ENCODE data around the gene XPO4. TPM values are rescaled to one million over a fixed set of nuclear protein-coding genes. Genes with fewer than 3 reads are reported as not detected.
A peak's percentile ranks its signal among the peaks of the same experiment; 100 is the strongest.
"Not testable (repeated sequence)": the region's sequence is repeated elsewhere in the genome, so short reads cannot be mapped to it uniquely, and the experiment has no call there.

The XPO4 gene
- polyA plus RNA-seq (2013, experiment 1 of 2), result 6.0 TPM
- 6.0 TPM for polyA plus RNA-seq (2013, experiment 2 of 2)

- Histone ChIP-seq H3K9ac (ENCODE audit: low read length) (peak within 1 kb of the TSS; percentile 90), H3K4me2 (ENCODE audit: low read length, poor library complexity, severe bottlenecking) (peak within 1 kb of the TSS; percentile 98), H4K8ac (ENCODE audit: low read length) (peak within 1 kb of the TSS; percentile 100), H3K79me1 (replicated peaks; ENCODE audit: low read length, poor library complexity, severe bottlenecking) (peaks cover 3% of the 10 kb centered on the region), H3K4ac (ENCODE audit: low read depth in 1 of 2, low read length in 2 of 2) (peak within 1 kb of the TSS; percentile 87 to 96), H2AFZ (ENCODE audit: low read depth, low read length) (peak within 1 kb of the TSS; percentile 100), H2BK15ac (ENCODE audit: low read depth, poor library complexity, severe bottlenecking) (peak within 1 kb of the TSS; percentile 89), H3K18ac (ENCODE audit: low read depth in 1 of 2, low read length in 2 of 2) (peak within 1 kb of the TSS; percentile 88 to 99), H3K14ac (ENCODE audit: low read length in 2 of 2) (peak within 1 kb of the TSS in 1 of 2 experiments; percentile 82), H2BK120ac (ENCODE audit: low read depth, low read length) (peak within 1 kb of the TSS; percentile 89), H4K91ac (ENCODE audit: low read length) (peak within 1 kb of the TSS; percentile 99), H3K27ac (ENCODE audit: low read length, poor library complexity, severe bottlenecking) (peak within 1 kb of the TSS; percentile 63), H3K9me3 (ENCODE audit: control insufficient read depth, low read length) (no peaks in the 10 kb centered on the region), H2BK5ac (ENCODE audit: low read depth, low read length, poor library complexity, severe bottlenecking) (peak within 1 kb of the TSS; percentile 92), H3K27me3 (ENCODE audit: control insufficient read depth in 1 of 2, insufficient read depth in 1 of 2, low read length in 2 of 2) (no peaks in the 10 kb centered on the region), H3K4me1 (ENCODE audit: control insufficient read depth, insufficient read depth, low read depth, low read length) (no peaks in the 10 kb centered on the region), H2AK5ac (ENCODE audit: low read length, severe bottlenecking) (peak within 1 kb of the TSS; percentile 38), H3K23ac (ENCODE audit: low read length in 2 of 2) (peak within 1 kb of the TSS; percentile 23 to 90), H3K36me3 (ENCODE audit: control insufficient read depth in 1 of 2, insufficient read depth in 2 of 2, low read depth in 1 of 2, low read length in 2 of 2) (peaks cover 3 to 12% of the 10 kb centered on the region in 2 experiments), H3K4me3 (ENCODE audit: insufficient read depth in 1 of 2, low read depth in 1 of 2, low read length in 2 of 2) (peak within 1 kb of the TSS; percentile 80 to 82), H2BK12ac (ENCODE audit: low read length in 2 of 2) (peak within 1 kb of the TSS in 1 of 2 experiments; percentile 10)
- WGBS, result 1% methylated on average over 63 of the region's 81 CpGs
- peak; percentile 86 for DNase-seq
Observed at GRCh38 chr13:20902438-20903163, at the start of gene XPO4. TSS of gene XPO4 (minus strand) at chr13:20902746. CDS start at chr13:20902738, 8 bp downstream.

- H3K79me1 ChIP-seq (replicated peaks; ENCODE audit: low read length, poor library complexity, severe bottlenecking); H2BK120ac ChIP-seq (ENCODE audit: low read depth, low read length); H3K4me2 ChIP-seq (ENCODE audit: low read length, poor library complexity, severe bottlenecking); H3K14ac ChIP-seq (ENCODE audit: low read length in 2 of 2); DNase-seq; H4K91ac ChIP-seq (ENCODE audit: low read length); H3K9me3 ChIP-seq (ENCODE audit: control insufficient read depth, low read length); H3K36me3 ChIP-seq (ENCODE audit: control insufficient read depth in 1 of 2, insufficient read depth in 2 of 2, low read depth in 1 of 2, low read length in 2 of 2); H3K9ac ChIP-seq (ENCODE audit: low read length); H3K4me3 ChIP-seq (ENCODE audit: insufficient read depth in 1 of 2, low read depth in 1 of 2, low read length in 2 of 2); H3K4ac ChIP-seq (ENCODE audit: low read depth in 1 of 2, low read length in 2 of 2); H2BK15ac ChIP-seq (ENCODE audit: low read depth, poor library complexity, severe bottlenecking); H2AFZ ChIP-seq (ENCODE audit: low read depth, low read length); H2BK5ac ChIP-seq (ENCODE audit: low read depth, low read length, poor library complexity, severe bottlenecking); H3K23ac ChIP-seq (ENCODE audit: low read length in 2 of 2); H4K8ac ChIP-seq (ENCODE audit: low read length); H2BK12ac ChIP-seq (ENCODE audit: low read length in 2 of 2); H3K27ac ChIP-seq (ENCODE audit: low read length, poor library complexity, severe bottlenecking); H3K18ac ChIP-seq (ENCODE audit: low read depth in 1 of 2, low read length in 2 of 2); H2AK5ac ChIP-seq (ENCODE audit: low read length, severe bottlenecking): not testable (repeated sequence)
- H3K27me3 ChIP-seq (ENCODE audit: control insufficient read depth in 1 of 2, insufficient read depth in 1 of 2, low read length in 2 of 2), result peaks cover 0 to 16% of the 10 kb centered on the region in 2 experiments
- H3K4me1 ChIP-seq (ENCODE audit: control insufficient read depth, insufficient read depth, low read depth, low read length), result peaks cover 10% of the 10 kb centered on the region
- 95% methylated on average over 3 of the region's 3 CpGs for WGBS
Observed at GRCh38 chr13:20948001-20948400, 45.5 kb upstream of the XPO4 start.

GRCh38 chr13:20945952-20946383 is 43.4 kb upstream of the XPO4 start:
- Histone ChIP-seq H3K4me1 (ENCODE audit: control insufficient read depth, insufficient read depth, low read depth, low read length) (peaks cover 11% of the 10 kb centered on the region), H2BK12ac (ENCODE audit: low read length in 2 of 2) (peak overlapping the region in 1 of 2 experiments; percentile 37), H2BK120ac (ENCODE audit: low read depth, low read length) (no peak overlapping the region), H3K4ac (ENCODE audit: low read depth in 1 of 2, low read length in 2 of 2) (no peak overlapping the region), H3K79me1 (replicated peaks; ENCODE audit: low read length, poor library complexity, severe bottlenecking) (no peaks in the 10 kb centered on the region), H2AK5ac (ENCODE audit: low read length, severe bottlenecking) (no peak overlapping the region), H3K27me3 (ENCODE audit: control insufficient read depth in 1 of 2, insufficient read depth in 1 of 2, low read length in 2 of 2) (peaks cover 0 to 9% of the 10 kb centered on the region in 2 experiments), H3K23ac (ENCODE audit: low read length in 2 of 2) (no peak overlapping the region), H3K27ac (ENCODE audit: low read length, poor library complexity, severe bottlenecking) (no peak overlapping the region), H2BK15ac (ENCODE audit: low read depth, poor library complexity, severe bottlenecking) (no peak overlapping the region), H3K9ac (ENCODE audit: low read length) (peak overlapping the region; percentile 69), H2BK5ac (ENCODE audit: low read depth, low read length, poor library complexity, severe bottlenecking) (no peak overlapping the region), H2AFZ (ENCODE audit: low read depth, low read length) (peak overlapping the region; percentile 58), H4K8ac (ENCODE audit: low read length) (peak overlapping the region; percentile 45), H3K18ac (ENCODE audit: low read depth in 1 of 2, low read length in 2 of 2) (no peak overlapping the region), H3K9me3 (ENCODE audit: control insufficient read depth, low read length) (no peaks in the 10 kb centered on the region), H3K14ac (ENCODE audit: low read length in 2 of 2) (no peak overlapping the region), H3K36me3 (ENCODE audit: control insufficient read depth in 1 of 2, insufficient read depth in 2 of 2, low read depth in 1 of 2, low read length in 2 of 2) (no peaks in the 10 kb centered on the region), H4K91ac (ENCODE audit: low read length) (no peak overlapping the region), H3K4me3 (ENCODE audit: insufficient read depth in 1 of 2, low read depth in 1 of 2, low read length in 2 of 2) (peak overlapping the region in 1 of 2 experiments; percentile 64), H3K4me2 (ENCODE audit: low read length, poor library complexity, severe bottlenecking) (peak overlapping the region; percentile 77)
- 37% methylated on average over 28 of the region's 29 CpGs for WGBS
- peak; percentile 12 for DNase-seq

GRCh38 chr13:20942938-20943559 is 40.5 kb upstream of the XPO4 start:
- Histone ChIP-seq H3K9me3 (ENCODE audit: control insufficient read depth, low read length) (no peaks in the 10 kb centered on the region), H3K27me3 (ENCODE audit: control insufficient read depth in 1 of 2, insufficient read depth in 1 of 2, low read length in 2 of 2) (peaks cover 0 to 9% of the 10 kb centered on the region in 2 experiments), H2BK15ac (ENCODE audit: low read depth, poor library complexity, severe bottlenecking) (no peak overlapping the region), H3K14ac (ENCODE audit: low read length in 2 of 2) (peak overlapping the region in 1 of 2 experiments; percentile 26), H2AK5ac (ENCODE audit: low read length, severe bottlenecking) (no peak overlapping the region), H4K8ac (ENCODE audit: low read length) (no peak overlapping the region), H4K91ac (ENCODE audit: low read length) (no peak overlapping the region), H3K4me1 (ENCODE audit: control insufficient read depth, insufficient read depth, low read depth, low read length) (peaks cover 11% of the 10 kb centered on the region), H3K4me3 (ENCODE audit: insufficient read depth in 1 of 2, low read depth in 1 of 2, low read length in 2 of 2) (peak overlapping the region in 1 of 2 experiments; percentile 62), H2BK120ac (ENCODE audit: low read depth, low read length) (no peak overlapping the region), H3K23ac (ENCODE audit: low read length in 2 of 2) (no peak overlapping the region), H3K4ac (ENCODE audit: low read depth in 1 of 2, low read length in 2 of 2) (no peak overlapping the region), H3K36me3 (ENCODE audit: control insufficient read depth in 1 of 2, insufficient read depth in 2 of 2, low read depth in 1 of 2, low read length in 2 of 2) (no peaks in the 10 kb centered on the region), H2AFZ (ENCODE audit: low read depth, low read length) (no peak overlapping the region), H2BK12ac (ENCODE audit: low read length in 2 of 2) (no peak overlapping the region), H3K79me1 (replicated peaks; ENCODE audit: low read length, poor library complexity, severe bottlenecking) (no peaks in the 10 kb centered on the region), H2BK5ac (ENCODE audit: low read depth, low read length, poor library complexity, severe bottlenecking) (no peak overlapping the region), H3K18ac (ENCODE audit: low read depth in 1 of 2, low read length in 2 of 2) (peak overlapping the region in 1 of 2 experiments; percentile 48), H3K9ac (ENCODE audit: low read length) (peak overlapping the region; percentile 94), H3K4me2 (ENCODE audit: low read length, poor library complexity, severe bottlenecking) (peak overlapping the region; percentile 18), H3K27ac (ENCODE audit: low read length, poor library complexity, severe bottlenecking) (no peak overlapping the region)
- DNase-seq, result no peak
- WGBS, result 75% methylated on average over 20 of the region's 22 CpGs
